Peyer's patch (tissue), 4 donors: ENCODE measurements around the gene PGBD5. TPM values are rescaled to one million over a fixed set of nuclear protein-coding genes. Genes with fewer than 3 reads are reported as not detected.

ENCODE experiments used
- DNase-seq, 3 donors: peaks; one replicate each; pipeline ENCODE4 v3.0.0-alpha.2; 2017 to 2019
- H3K27ac ChIP-seq, 4 donors: fragments of 200-600 bp; sonication (generic); one replicate each; pipeline ENCODE4 v1.5.1; 2016 to 2019
- H3K27me3 ChIP-seq, 2 donors: fragments of 200-600 bp; sonication (generic); one replicate each; pipeline ENCODE4 v1.5.1; 2019
- H3K36me3 ChIP-seq, 3 donors: fragments of 200-600 bp; sonication (generic); one replicate each; pipeline ENCODE4 v1.5.1; 2016 to 2019
- H3K4me1 ChIP-seq, 4 donors: fragments of 200-600 bp; sonication (generic); one replicate each; pipeline ENCODE4 v1.5.1; 2016 to 2019
- H3K4me3 ChIP-seq, 4 donors: fragments of 200-600 bp; sonication (generic); 1 replicate in 3 of 4; 2 replicates in 1 of 4; pipeline ENCODE4 v1.5.1; 2016 to 2019; ENCODE audit warnings: mild to moderate bottlenecking in 1 of 4
- H3K9me3 ChIP-seq, 4 donors: fragments of 200-600 bp; sonication (generic); one replicate each; pipeline ENCODE4 v1.5.1; 2016 to 2019; ENCODE audit warnings: mild to moderate bottlenecking in 1 of 4
- POLR2A ChIP-seq, 2 donors: fragments of 450-650 bp; IDR thresholded peaks; one replicate each; pipeline ENCODE4 v1.5.1; 2017; ENCODE audit warnings: antibody characterized with exemption in 2 of 2, mild to moderate bottlenecking in 2 of 2, moderate library complexity in 2 of 2
- total RNA-seq, 4 donors: library from RNA; depleted of rRNA; stranded (reverse); fragments of >200 nt; gene quantifications; one replicate each; pipeline ENCODE4 v1.1.0, GENCODE V29; 2016
- TF ChIP-seq, protein P1 (sequence below), 6 experiments: fragments of 450-650 bp in 4 of 6; fragments of 200-600 bp in 2 of 6; sonication (generic) in 1 of 6; IDR thresholded peaks; one replicate each; pipeline ENCODE4 v1.5.1; 2017 to 2019; ENCODE audit warnings: antibody characterized with exemption in 6 of 6, mild to moderate bottlenecking in 3 of 6, moderate library complexity in 1 of 6

PGBD5 gene
- total RNA-seq, 4 donors from 2014 or later = under 0.01 to 4.1 (median 0.21) TPM

DNA sequence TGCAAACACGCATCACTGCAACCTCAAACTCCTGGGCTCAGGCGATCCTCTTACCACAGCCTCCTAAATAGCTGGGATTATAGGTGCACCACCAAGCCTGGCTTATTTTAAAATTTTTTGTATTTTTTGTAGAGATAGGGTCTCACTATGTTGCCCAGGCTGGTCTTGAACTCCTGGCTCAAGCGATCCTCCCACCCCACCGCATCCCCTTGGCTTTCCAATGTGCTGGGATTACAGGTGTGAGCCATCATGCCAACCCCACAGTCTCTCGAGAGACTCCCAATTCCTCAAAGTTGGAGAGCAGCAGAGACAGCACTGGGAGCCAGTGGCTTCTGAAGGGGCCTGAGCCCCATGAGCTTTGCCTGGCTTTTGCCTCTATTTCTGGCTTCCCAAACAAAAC, 42.7 kb downstream of the PGBD5 start:
- Histone ChIP-seq H3K27ac (no peak overlapping the region), H3K4me3 (no peak overlapping the region), H3K27me3 (no peaks in the 10 kb centered on the region), H3K4me1 (no peaks in the 10 kb centered on the region), H3K36me3 (no peaks in the 10 kb centered on the region), H3K9me3 (peaks cover 0 to 10% (median 2%) of the 10 kb centered on the region in 4 donors)
- TF ChIP-seq, protein P1, sequence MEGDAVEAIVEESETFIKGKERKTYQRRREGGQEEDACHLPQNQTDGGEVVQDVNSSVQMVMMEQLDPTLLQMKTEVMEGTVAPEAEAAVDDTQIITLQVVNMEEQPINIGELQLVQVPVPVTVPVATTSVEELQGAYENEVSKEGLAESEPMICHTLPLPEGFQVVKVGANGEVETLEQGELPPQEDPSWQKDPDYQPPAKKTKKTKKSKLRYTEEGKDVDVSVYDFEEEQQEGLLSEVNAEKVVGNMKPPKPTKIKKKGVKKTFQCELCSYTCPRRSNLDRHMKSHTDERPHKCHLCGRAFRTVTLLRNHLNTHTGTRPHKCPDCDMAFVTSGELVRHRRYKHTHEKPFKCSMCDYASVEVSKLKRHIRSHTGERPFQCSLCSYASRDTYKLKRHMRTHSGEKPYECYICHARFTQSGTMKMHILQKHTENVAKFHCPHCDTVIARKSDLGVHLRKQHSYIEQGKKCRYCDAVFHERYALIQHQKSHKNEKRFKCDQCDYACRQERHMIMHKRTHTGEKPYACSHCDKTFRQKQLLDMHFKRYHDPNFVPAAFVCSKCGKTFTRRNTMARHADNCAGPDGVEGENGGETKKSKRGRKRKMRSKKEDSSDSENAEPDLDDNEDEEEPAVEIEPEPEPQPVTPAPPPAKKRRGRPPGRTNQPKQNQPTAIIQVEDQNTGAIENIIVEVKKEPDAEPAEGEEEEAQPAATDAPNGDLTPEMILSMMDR (IDR thresholded peaks at IDR 0.05) = no peak
- TF ChIP-seq POLR2A (IDR thresholded peaks at IDR 0.05) = no peak
- DNase-seq = no peak

GRCh38 chr1:230382001-230382491, 44.1 kb downstream of the PGBD5 start:
- TF ChIP-seq, protein P1 (IDR thresholded peaks at IDR 0.05) = no peak
- no peak for TF ChIP-seq POLR2A (IDR thresholded peaks at IDR 0.05)
- no peaks in the 10 kb centered on the region for H3K4me1 ChIP-seq
- no peaks in the 10 kb centered on the region for H3K27me3 ChIP-seq
- H3K36me3 ChIP-seq = no peaks in the 10 kb centered on the region
- no peak for DNase-seq
- H3K9me3 ChIP-seq = peaks cover 0 to 10% (median 2%) of the 10 kb centered on the region in 4 donors
- H3K27ac ChIP-seq = no peak overlapping the region
- no peak overlapping the region for H3K4me3 ChIP-seq

- no peak overlapping the region for H3K27ac ChIP-seq
- DNase-seq = no peak
- TF ChIP-seq POLR2A (IDR thresholded peaks at IDR 0.05) = no peak
Measured at GRCh38 chr1:230381585-230381984, 44.5 kb downstream of the PGBD5 start.

GRCh38 chr1:230381049-230381467, 45.1 kb downstream of the PGBD5 start:
- H3K9me3 ChIP-seq = peaks cover 0 to 10% (median 2%) of the 10 kb centered on the region in 4 donors
- no peaks in the 10 kb centered on the region for H3K4me1 ChIP-seq
- H3K36me3 ChIP-seq = no peaks in the 10 kb centered on the region
- H3K27ac ChIP-seq = no peak overlapping the region
- no peak for DNase-seq
- no peak for TF ChIP-seq POLR2A (IDR thresholded peaks at IDR 0.05)
- TF ChIP-seq, protein P1 (IDR thresholded peaks at IDR 0.05) = no peak
- no peaks in the 10 kb centered on the region for H3K27me3 ChIP-seq
- H3K4me3 ChIP-seq = no peak overlapping the region

More at GRCh38 chr1:230381585-230381984, 44.5 kb downstream of the PGBD5 start:
- H3K4me3 ChIP-seq = no peak overlapping the region
- no peaks in the 10 kb centered on the region for H3K36me3 ChIP-seq
- H3K4me1 ChIP-seq = no peaks in the 10 kb centered on the region
- H3K9me3 ChIP-seq = peaks cover 0 to 10% (median 2%) of the 10 kb centered on the region in 4 donors
- H3K27me3 ChIP-seq = no peaks in the 10 kb centered on the region

DNA sequence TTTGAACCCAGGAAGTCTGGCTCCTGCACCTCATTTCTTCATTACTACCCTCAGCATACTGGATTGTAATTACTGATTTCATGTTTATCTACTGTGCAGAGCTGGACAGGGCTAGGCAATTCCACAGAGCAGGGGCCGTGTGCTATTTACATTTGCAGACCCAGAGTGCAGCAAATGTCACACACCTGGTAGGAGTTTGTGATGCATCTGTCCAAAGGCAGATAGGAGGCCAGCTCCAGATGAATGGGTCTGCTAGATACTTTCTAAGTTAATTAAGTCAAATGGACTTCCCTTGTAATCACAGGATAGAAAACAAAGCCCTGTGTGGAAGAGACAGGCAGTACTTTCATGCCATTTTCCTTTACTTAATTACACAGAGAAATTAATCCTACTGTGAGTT, 46.2 kb downstream of the PGBD5 start:
- H3K4me3 ChIP-seq = no peak overlapping the region
- no peaks in the 10 kb centered on the region for H3K36me3 ChIP-seq
- H3K27me3 ChIP-seq = no peaks in the 10 kb centered on the region
- TF ChIP-seq, protein P1 (IDR thresholded peaks at IDR 0.05) = no peak
- TF ChIP-seq POLR2A (IDR thresholded peaks at IDR 0.05) = no peak
- DNase-seq = no peak
- peaks cover 0 to 10% (median 2%) of the 10 kb centered on the region in 4 donors for H3K9me3 ChIP-seq
- no peaks in the 10 kb centered on the region for H3K4me1 ChIP-seq
- no peak overlapping the region for H3K27ac ChIP-seq

DNA sequence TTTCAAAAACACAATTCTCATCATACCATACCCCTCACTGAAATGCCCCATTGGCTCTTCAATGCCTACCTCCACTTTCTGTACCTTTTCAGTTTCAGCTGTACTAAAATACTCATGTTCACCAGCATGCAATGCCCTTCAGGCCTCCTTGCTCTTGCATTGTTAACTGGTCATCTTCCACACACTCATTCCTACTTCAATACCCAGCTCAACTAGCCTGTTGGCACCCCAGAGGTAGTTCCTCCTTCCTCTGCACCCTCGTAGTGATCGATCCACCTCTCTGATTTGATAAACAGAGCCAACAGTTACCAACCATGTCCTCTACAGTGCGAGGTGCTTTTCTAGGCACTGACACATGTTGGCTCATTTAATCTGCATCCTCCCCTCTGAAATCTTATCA, 46.7 kb downstream of the PGBD5 start:
- Histone ChIP-seq H3K27ac (no peak overlapping the region), H3K4me3 (no peak overlapping the region), H3K36me3 (no peaks in the 10 kb centered on the region), H3K9me3 (peaks cover 0 to 10% (median 2%) of the 10 kb centered on the region in 4 donors), H3K27me3 (no peaks in the 10 kb centered on the region), H3K4me1 (no peaks in the 10 kb centered on the region)
- no peak for DNase-seq
- TF ChIP-seq, protein P1 (IDR thresholded peaks at IDR 0.05) = no peak
- no peak for TF ChIP-seq POLR2A (IDR thresholded peaks at IDR 0.05)
